Caco-2 (cell line): ENCODE measurements around the gene PCBD2. TPM values are rescaled to one million over a fixed set of nuclear protein-coding genes. Genes with fewer than 3 reads are reported as not detected.

ENCODE experiments used
- BruUV-seq: library from RNA; stranded (reverse); fragments of 400-500 nt; replicated peaks from 2 replicates; lab custom pipeline; 2021; lab: Mats Ljungman, UMichigan
- CTCF ChIA-PET: fragments of 300-600 bp; sonication (Branson Sonifier 250); formaldehyde crosslinking; loops from one replicate; lab custom pipeline; 2022; ENCODE audit warnings: antibody characterized with exemption; lab: Charles Lee
- POLR2A ChIA-PET: fragments of 300-600 bp; sonication (Branson Sonifier 250); formaldehyde crosslinking; loops from one replicate; lab custom pipeline; 2022; ENCODE audit warnings: antibody characterized with exemption; lab: Charles Lee
- DNase-seq, 2 experiments: peaks; one replicate each; pipeline versions ENCODE4 v3.0.0 to v3.0.0-alpha.2; 2020 to 2022
- H3K27me3 ChIP-seq: replicated peaks from 2 replicates; pipeline ENCODE4 v1.6.0; 2011; ENCODE audit warnings: low read length; ENCODE audit not compliant: control insufficient read depth, insufficient read depth
- H3K36me3 ChIP-seq: 2 replicates; pipeline ENCODE4 v1.5.1; 2011; ENCODE audit warnings: low read length; ENCODE audit not compliant: control insufficient read depth, insufficient read depth
- H3K4me1 ChIP-seq: fragments of 250-450 bp; sonication (Bioruptor Pico); 2 replicates; pipeline ENCODE4 v1.5.1; 2020; ENCODE audit warnings: mild to moderate bottlenecking
- H3K4me3 ChIP-seq: 2 replicates; pipeline ENCODE4 v1.5.1; 2011; ENCODE audit warnings: low read depth, mild to moderate bottlenecking, control low read depth, low read length
- H3K9me3 ChIP-seq: fragments of 250-450 bp; sonication (Bioruptor Pico); 2 replicates; pipeline ENCODE4 v1.5.1; 2020; ENCODE audit warnings: mild to moderate bottlenecking, moderate library complexity
- H3K27ac Mint-ChIP-seq: one replicate; pipeline ENCODE4 v1.8.0; 2022; ENCODE audit warnings: mixed read lengths; ENCODE audit not compliant: unreplicated experiment
- H3K27me3 Mint-ChIP-seq: one replicate; pipeline ENCODE4 v1.8.0; 2022; ENCODE audit warnings: mixed read lengths; ENCODE audit not compliant: insufficient read depth, unreplicated experiment
- H3K36me3 Mint-ChIP-seq: one replicate; pipeline ENCODE4 v1.8.0; 2022; ENCODE audit warnings: mild to moderate bottlenecking, mixed read lengths; ENCODE audit not compliant: insufficient read depth, unreplicated experiment
- H3K4me1 Mint-ChIP-seq: one replicate; pipeline ENCODE4 v1.8.0; 2022; ENCODE audit warnings: low read depth, mixed read lengths; ENCODE audit not compliant: unreplicated experiment
- H3K4me3 Mint-ChIP-seq: one replicate; pipeline ENCODE4 v1.8.0; 2022; ENCODE audit warnings: mild to moderate bottlenecking, moderate library complexity, mixed read lengths; ENCODE audit not compliant: unreplicated experiment
- H3K9me3 Mint-ChIP-seq: one replicate; pipeline ENCODE4 v1.8.0; 2022; ENCODE audit warnings: mixed read lengths; ENCODE audit not compliant: unreplicated experiment
- intact Hi-C: fragments of 100-400 bp; cut with micrococcal nuclease; formaldehyde crosslinking; loops from one replicate; pipeline ENCODE4 v1.10.0; 2022; ENCODE audit not compliant: unreplicated experiment
- total RNA-seq: library from RNA; stranded (reverse); gene quantifications from 2 replicates; pipeline ENCODE4 v1.2.3, GENCODE V29; 2022
- TF ChIP-seq, protein P1 (sequence below), 2 experiments: fragments of 200-600 bp in 1 of 2; IDR thresholded peaks; 1 replicate in 1 of 2; 2 replicates in 1 of 2; pipeline versions ENCODE4 v1.5.1 to v1.8.0; 2011 to 2022; ENCODE audit warnings: antibody characterized with exemption in 1 of 2, control low read depth in 1 of 2, inconsistent platforms in 1 of 2, low read depth in 1 of 2, low read length in 1 of 2, mild to moderate bottlenecking in 1 of 2, moderate library complexity in 1 of 2; ENCODE audit not compliant: insufficient read depth in 1 of 2, severe bottlenecking in 1 of 2, unreplicated experiment in 1 of 2

The PCBD2 gene
- total RNA-seq, 1 experiment from 2014 or later = 24.2 TPM

DNA sequence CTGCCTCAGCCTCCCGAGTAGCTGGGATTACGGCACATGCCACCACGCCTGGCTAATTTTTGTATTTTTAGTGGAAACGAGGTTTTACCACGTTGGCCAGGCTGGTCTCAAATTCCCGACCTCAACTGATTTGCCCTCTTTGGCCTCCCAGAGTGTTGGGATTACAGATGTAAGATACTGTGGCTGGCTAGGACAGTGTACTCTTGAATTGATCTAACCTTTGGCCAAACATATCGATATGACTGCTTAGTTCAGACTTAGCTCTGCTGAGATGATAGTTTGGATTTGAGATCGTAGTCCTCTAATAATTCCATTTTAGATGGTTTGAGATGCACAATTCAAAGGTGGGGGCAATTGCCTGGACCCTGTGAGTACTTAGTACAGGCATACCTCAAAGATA, 15.6 kb upstream of the PCBD2 start:
- TF ChIP-seq, protein P1, sequence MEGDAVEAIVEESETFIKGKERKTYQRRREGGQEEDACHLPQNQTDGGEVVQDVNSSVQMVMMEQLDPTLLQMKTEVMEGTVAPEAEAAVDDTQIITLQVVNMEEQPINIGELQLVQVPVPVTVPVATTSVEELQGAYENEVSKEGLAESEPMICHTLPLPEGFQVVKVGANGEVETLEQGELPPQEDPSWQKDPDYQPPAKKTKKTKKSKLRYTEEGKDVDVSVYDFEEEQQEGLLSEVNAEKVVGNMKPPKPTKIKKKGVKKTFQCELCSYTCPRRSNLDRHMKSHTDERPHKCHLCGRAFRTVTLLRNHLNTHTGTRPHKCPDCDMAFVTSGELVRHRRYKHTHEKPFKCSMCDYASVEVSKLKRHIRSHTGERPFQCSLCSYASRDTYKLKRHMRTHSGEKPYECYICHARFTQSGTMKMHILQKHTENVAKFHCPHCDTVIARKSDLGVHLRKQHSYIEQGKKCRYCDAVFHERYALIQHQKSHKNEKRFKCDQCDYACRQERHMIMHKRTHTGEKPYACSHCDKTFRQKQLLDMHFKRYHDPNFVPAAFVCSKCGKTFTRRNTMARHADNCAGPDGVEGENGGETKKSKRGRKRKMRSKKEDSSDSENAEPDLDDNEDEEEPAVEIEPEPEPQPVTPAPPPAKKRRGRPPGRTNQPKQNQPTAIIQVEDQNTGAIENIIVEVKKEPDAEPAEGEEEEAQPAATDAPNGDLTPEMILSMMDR (IDR thresholded peaks at IDR 0.05; ENCODE audit: insufficient read depth in 1 of 2, low read depth in 1 of 2, low read length in 1 of 2, severe bottlenecking in 1 of 2, unreplicated experiment in 1 of 2) = no peak
- intact Hi-C loops = no loop called here
- Histone ChIP-seq H3K4me3 (no peak overlapping the region), H3K9me3 (no peaks in the 10 kb centered on the region), H3K4me1 (no peaks in the 10 kb centered on the region), H3K36me3 (no peaks in the 10 kb centered on the region; the same call in 1 of the 2 replicates), H3K27me3 (no peaks in the 10 kb centered on the region)
- DNase-seq = no peak
- Mint-ChIP-seq H3K4me3 (no peak overlapping the region), H3K4me1 (no peaks in the 10 kb centered on the region), H3K27ac (no peak overlapping the region), H3K9me3 (no peaks in the 10 kb centered on the region), H3K36me3 (peaks cover 9% of the 10 kb centered on the region), H3K27me3 (no peaks in the 10 kb centered on the region)
- ChIA-PET CTCF (no interaction called here), POLR2A (no interaction called here)
- no TSS peak for BruUV-seq

DNA sequence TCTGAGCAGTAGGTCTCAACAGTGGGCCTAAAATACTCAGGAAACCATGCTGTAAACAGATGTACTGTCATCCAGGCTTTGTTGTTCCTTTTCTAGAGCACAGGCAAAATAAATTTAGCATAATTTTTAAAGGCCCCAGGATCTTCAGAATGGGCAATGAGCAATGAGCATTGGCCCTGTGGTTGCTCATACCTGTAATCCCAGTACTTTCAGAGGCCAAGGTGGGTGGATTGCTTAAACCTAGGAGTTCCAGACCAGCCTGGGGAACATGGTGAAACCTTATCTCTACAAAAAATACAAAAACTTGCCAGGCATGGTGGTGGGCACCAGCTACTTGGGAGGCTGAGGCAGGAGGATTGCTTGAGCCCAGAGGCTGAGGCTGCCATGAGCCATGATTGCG, 13.5 kb upstream of the PCBD2 start:
- DNase-seq = no peak
- Histone ChIP-seq H3K4me3 (no peak overlapping the region), H3K27me3 (no peaks in the 10 kb centered on the region), H3K36me3 (no peaks in the 10 kb centered on the region; the same call in 1 of the 2 replicates), H3K9me3 (no peaks in the 10 kb centered on the region), H3K4me1 (no peaks in the 10 kb centered on the region)
- Mint-ChIP-seq H3K36me3 (peaks cover 9% of the 10 kb centered on the region), H3K9me3 (no peaks in the 10 kb centered on the region), H3K4me3 (no peak overlapping the region), H3K27ac (no peak overlapping the region), H3K4me1 (no peaks in the 10 kb centered on the region), H3K27me3 (no peaks in the 10 kb centered on the region)
- BruUV-seq = no TSS peak
- ChIA-PET POLR2A (interaction anchor here (1.1 kb wide), 1 partner anchor 133 kb away, joined by 5 read pairs; the partner anchor contains the start of gene DDX46), CTCF (no interaction called here)
- intact Hi-C loops = no loop called here
- TF ChIP-seq, protein P1 (IDR thresholded peaks at IDR 0.05; ENCODE audit: insufficient read depth in 1 of 2, low read depth in 1 of 2, low read length in 1 of 2, severe bottlenecking in 1 of 2, unreplicated experiment in 1 of 2) = no peak

DNA sequence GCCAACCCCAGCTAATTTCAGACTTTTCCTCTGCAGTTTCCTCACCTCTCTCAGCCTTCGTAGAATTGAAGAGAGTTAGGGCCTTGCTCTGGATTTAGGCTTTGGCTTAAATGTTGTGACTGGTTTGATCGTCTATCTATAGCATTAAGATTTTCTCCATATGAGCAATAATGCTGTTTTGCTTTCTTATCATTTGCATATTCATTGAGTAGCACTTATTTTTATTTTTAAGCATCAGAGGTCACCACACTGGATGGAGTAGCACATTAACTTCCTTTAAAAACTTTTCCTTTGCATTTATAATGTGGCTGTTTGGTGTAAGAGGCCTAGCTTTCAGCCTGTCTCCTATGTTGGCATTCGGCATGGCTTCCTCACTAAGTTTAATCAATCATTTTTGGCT, 12.6 kb upstream of the PCBD2 start:
- no peaks in the 10 kb centered on the region for H3K9me3 Mint-ChIP-seq
- BruUV-seq = no TSS peak
- H3K4me3 Mint-ChIP-seq = no peak overlapping the region
- intact Hi-C loops = no loop called here
- Histone ChIP-seq H3K36me3 (no peaks in the 10 kb centered on the region; the same call in 1 of the 2 replicates), H3K27me3 (no peaks in the 10 kb centered on the region), H3K4me1 (no peaks in the 10 kb centered on the region), H3K4me3 (no peak overlapping the region), H3K9me3 (no peaks in the 10 kb centered on the region)
- no peaks in the 10 kb centered on the region for H3K4me1 Mint-ChIP-seq
- TF ChIP-seq, protein P1 (IDR thresholded peaks at IDR 0.05; ENCODE audit: insufficient read depth in 1 of 2, low read depth in 1 of 2, low read length in 1 of 2, severe bottlenecking in 1 of 2, unreplicated experiment in 1 of 2) = no peak
- ChIA-PET CTCF (no interaction called here), POLR2A (interaction anchor here (1.1 kb wide), 1 partner anchor 134 kb away, joined by 5 read pairs; the partner anchor contains the start of gene DDX46)
- DNase-seq = no peak
- H3K27ac Mint-ChIP-seq = no peak overlapping the region
- no peaks in the 10 kb centered on the region for H3K27me3 Mint-ChIP-seq
- H3K36me3 Mint-ChIP-seq = peaks cover 9% of the 10 kb centered on the region
